Measurements from ENCODE around the gene APIP. TPM values are rescaled to one million over a fixed set of nuclear protein-coding genes. Genes with fewer than 3 reads are reported as not detected.

APIP gene
- total and polyA plus RNA-seq, 2 experiments from 2014 or later, result 22.5 to 25.2 TPM

GRCh38 chr11:34886609-34887008, 29.6 kb downstream of the APIP start:
- H3K4me1 ChIP-seq (ENCODE audit: insufficient read depth), result no peaks in the 10 kb centered on the region
- no peaks in the 10 kb centered on the region for H3K27me3 ChIP-seq (replicated peaks; ENCODE audit: insufficient read depth)
- 96 to 97% methylated on average over 2 of the region's 2 CpGs for WGBS, 2 experiments (ENCODE audit: low coverage in 1 of 2, low lambda C conversion rate in 2 of 2, missing lambda C conversion rate in 2 of 2)

GRCh38 chr11:34881900-34882299, 34.3 kb downstream of the APIP start:
- TF ChIP-seq EZH2 (IDR thresholded peaks at IDR 0.05; ENCODE audit: insufficient read depth, poor library complexity, severe bottlenecking), result no peak
- TF ChIP-seq EZH2phosphoT487 (IDR thresholded peaks at IDR 0.05; ENCODE audit: insufficient read depth, low read depth), result no peak
- no peaks in the 10 kb centered on the region for H3K9me2 ChIP-seq (ENCODE audit: insufficient read depth)
- H4K20me1 ChIP-seq (ENCODE audit: insufficient read depth), result no peaks in the 10 kb centered on the region
- H3F3A ChIP-seq (ENCODE audit: insufficient read depth), result no peaks in the 10 kb centered on the region
- H3K27me3 ChIP-seq (replicated peaks; ENCODE audit: insufficient read depth), result no peaks in the 10 kb centered on the region
- H3K4me1 ChIP-seq (ENCODE audit: insufficient read depth), result no peaks in the 10 kb centered on the region
- in situ Hi-C loops (cut with MboI), result no loop called here
- H3K36me3 ChIP-seq (ENCODE audit: low read depth), result peaks cover 6% of the 10 kb centered on the region
- no peak overlapping the region for H3K4me2 ChIP-seq (ENCODE audit: unreplicated experiment)
- H3K79me2 ChIP-seq (ENCODE audit: insufficient read depth), result no peaks in the 10 kb centered on the region
- H3K27ac ChIP-seq, result no peak overlapping the region
- no peak overlapping the region for H2AFZ ChIP-seq
- WGBS, 2 experiments (ENCODE audit: low coverage in 1 of 2, low lambda C conversion rate in 2 of 2, missing lambda C conversion rate in 2 of 2), result 96 to 99% methylated on average over 3 of the region's 3 CpGs
- no peak overlapping the region for H3K9ac ChIP-seq
- no peaks in the 10 kb centered on the region for H3K9me3 ChIP-seq (ENCODE audit: low read depth)
- DNase-seq, result no peak
- H3K4me3 ChIP-seq, result no peak overlapping the region

More at GRCh38 chr11:34886609-34887008, 29.6 kb downstream of the APIP start:
- Histone ChIP-seq H3K9me3 (ENCODE audit: low read depth) (no peaks in the 10 kb centered on the region), H4K20me1 (ENCODE audit: insufficient read depth) (no peaks in the 10 kb centered on the region), H3K27ac (no peak overlapping the region), H3K4me2 (ENCODE audit: unreplicated experiment) (no peak overlapping the region), H2AFZ (no peak overlapping the region), H3K79me2 (ENCODE audit: insufficient read depth) (no peaks in the 10 kb centered on the region), H3K4me3 (no peak overlapping the region), H3K36me3 (ENCODE audit: low read depth) (peaks cover 9% of the 10 kb centered on the region; the same call in 1 of the 2 replicates), H3K9me2 (ENCODE audit: insufficient read depth) (no peaks in the 10 kb centered on the region), H3F3A (ENCODE audit: insufficient read depth) (no peaks in the 10 kb centered on the region), H3K9ac (no peak overlapping the region)
- no peak for TF ChIP-seq EZH2 (IDR thresholded peaks at IDR 0.05; ENCODE audit: insufficient read depth, poor library complexity, severe bottlenecking)
- TF ChIP-seq EZH2phosphoT487 (IDR thresholded peaks at IDR 0.05; ENCODE audit: insufficient read depth, low read depth), result no peak
- no peak for DNase-seq
- in situ Hi-C loops (cut with MboI), result no loop called here

- in situ Hi-C loops (cut with MboI), result no loop called here
- H3F3A ChIP-seq (ENCODE audit: insufficient read depth), result no peaks in the 10 kb centered on the region
- WGBS, 2 experiments (ENCODE audit: low coverage in 1 of 2, low lambda C conversion rate in 2 of 2, missing lambda C conversion rate in 2 of 2), result 96 to 99% methylated on average over 3 of the region's 3 CpGs
These were observed 38.7 kb downstream of the APIP start for GRCh38 chr11:34877375-34877975.

GRCh38 chr11:34874202-34874601, 42.0 kb downstream of the APIP start:
- in situ Hi-C loops (cut with MboI), result no loop called here
- Histone ChIP-seq H2AFZ (no peak overlapping the region), H3K9me2 (ENCODE audit: insufficient read depth) (no peaks in the 10 kb centered on the region), H3K9ac (no peak overlapping the region), H3K79me2 (ENCODE audit: insufficient read depth) (no peaks in the 10 kb centered on the region), H3K4me1 (ENCODE audit: insufficient read depth) (no peaks in the 10 kb centered on the region), H3F3A (ENCODE audit: insufficient read depth) (no peaks in the 10 kb centered on the region), H3K27ac (no peak overlapping the region), H3K27me3 (replicated peaks; ENCODE audit: insufficient read depth) (no peaks in the 10 kb centered on the region), H3K4me3 (no peak overlapping the region), H3K36me3 (ENCODE audit: low read depth) (no peaks in the 10 kb centered on the region; the same call in 1 of the 2 replicates), H3K4me2 (ENCODE audit: unreplicated experiment) (no peak overlapping the region), H4K20me1 (ENCODE audit: insufficient read depth) (no peaks in the 10 kb centered on the region), H3K9me3 (ENCODE audit: low read depth) (no peaks in the 10 kb centered on the region)
- 93 to 100% methylated on average over 4 of the region's 4 CpGs for WGBS, 2 experiments (ENCODE audit: low coverage in 1 of 2, low lambda C conversion rate in 2 of 2, missing lambda C conversion rate in 2 of 2)
- no peak for DNase-seq
- no peak for TF ChIP-seq EZH2phosphoT487 (IDR thresholded peaks at IDR 0.05; ENCODE audit: insufficient read depth, low read depth)
- TF ChIP-seq EZH2 (IDR thresholded peaks at IDR 0.05; ENCODE audit: insufficient read depth, poor library complexity, severe bottlenecking), result no peak

More at GRCh38 chr11:34877375-34877975, 38.7 kb downstream of the APIP start:
- no peaks in the 10 kb centered on the region for H3K27me3 ChIP-seq (replicated peaks; ENCODE audit: insufficient read depth)
- no peak overlapping the region for H3K4me3 ChIP-seq
- H3K4me1 ChIP-seq (ENCODE audit: insufficient read depth), result no peaks in the 10 kb centered on the region
- H3K9me2 ChIP-seq (ENCODE audit: insufficient read depth), result no peaks in the 10 kb centered on the region
- no peaks in the 10 kb centered on the region for H4K20me1 ChIP-seq (ENCODE audit: insufficient read depth)
- H3K36me3 ChIP-seq (ENCODE audit: low read depth), result peaks cover 6% of the 10 kb centered on the region; the same call in 1 of the 2 replicates
- H2AFZ ChIP-seq, result no peak overlapping the region
- TF ChIP-seq EZH2 (IDR thresholded peaks at IDR 0.05; ENCODE audit: insufficient read depth, poor library complexity, severe bottlenecking) (no peak), EZH2phosphoT487 (IDR thresholded peaks at IDR 0.05; ENCODE audit: insufficient read depth, low read depth) (no peak)
- no peaks in the 10 kb centered on the region for H3K79me2 ChIP-seq (ENCODE audit: insufficient read depth)
- DNase-seq, result no peak
- no peak overlapping the region for H3K4me2 ChIP-seq (ENCODE audit: unreplicated experiment)
- no peak overlapping the region for H3K9ac ChIP-seq
- no peaks in the 10 kb centered on the region for H3K9me3 ChIP-seq (ENCODE audit: low read depth)
- H3K27ac ChIP-seq, result no peak overlapping the region

All from GM23248 (cell line).